ENCODE results near the gene SDCCAG8.

The SDCCAG8 gene

DNA sequence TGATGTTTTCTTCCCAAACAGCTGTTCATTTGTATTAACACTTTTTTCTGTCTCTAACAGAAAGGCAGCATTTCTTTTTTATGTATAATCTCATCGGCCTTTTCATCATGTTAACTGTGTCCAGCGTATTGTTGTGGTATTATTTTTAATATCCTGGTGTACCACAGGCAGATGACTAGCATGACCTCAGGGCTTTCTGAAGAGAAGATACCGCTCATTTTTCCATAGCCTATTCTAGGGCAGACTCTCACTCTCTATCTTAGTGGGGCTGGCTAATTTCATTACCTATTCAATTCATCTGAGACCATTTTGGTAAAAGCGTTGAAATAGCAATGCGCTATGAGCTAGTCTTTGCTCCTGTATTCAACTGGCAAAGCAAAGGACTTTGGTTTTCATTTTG lies 209.9 kb downstream of the SDCCAG8 start:
- no peak for DNase-seq

GRCh38 chr1:243469497-243469896 lies 213.7 kb downstream of the SDCCAG8 start:
- DNase-seq = no peak

DNA sequence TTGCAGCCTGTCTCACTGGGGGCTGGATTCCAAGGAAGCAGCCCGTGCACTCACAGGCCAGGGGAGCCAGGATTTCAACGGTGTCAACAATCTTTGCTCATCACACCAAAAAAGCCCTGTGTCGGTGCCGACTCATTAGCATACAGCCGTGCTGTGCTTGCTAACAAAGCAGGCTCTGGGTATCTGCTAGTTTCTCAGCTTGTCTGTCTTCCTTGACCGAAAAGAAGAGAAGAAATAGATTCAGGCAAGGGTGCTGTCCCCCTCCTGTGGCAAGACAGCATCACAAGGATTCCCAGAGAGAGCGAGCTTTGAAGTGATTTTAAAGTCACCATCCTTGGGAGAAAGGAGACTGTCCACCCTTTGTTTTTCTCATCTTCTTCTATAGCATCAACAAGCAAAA lies 214.7 kb downstream of the SDCCAG8 start:
- DNase-seq = peak; percentile 37

GRCh38 chr1:243471026-243471685 lies 215.3 kb downstream of the SDCCAG8 start:
- peak; percentile 16 for DNase-seq

DNA sequence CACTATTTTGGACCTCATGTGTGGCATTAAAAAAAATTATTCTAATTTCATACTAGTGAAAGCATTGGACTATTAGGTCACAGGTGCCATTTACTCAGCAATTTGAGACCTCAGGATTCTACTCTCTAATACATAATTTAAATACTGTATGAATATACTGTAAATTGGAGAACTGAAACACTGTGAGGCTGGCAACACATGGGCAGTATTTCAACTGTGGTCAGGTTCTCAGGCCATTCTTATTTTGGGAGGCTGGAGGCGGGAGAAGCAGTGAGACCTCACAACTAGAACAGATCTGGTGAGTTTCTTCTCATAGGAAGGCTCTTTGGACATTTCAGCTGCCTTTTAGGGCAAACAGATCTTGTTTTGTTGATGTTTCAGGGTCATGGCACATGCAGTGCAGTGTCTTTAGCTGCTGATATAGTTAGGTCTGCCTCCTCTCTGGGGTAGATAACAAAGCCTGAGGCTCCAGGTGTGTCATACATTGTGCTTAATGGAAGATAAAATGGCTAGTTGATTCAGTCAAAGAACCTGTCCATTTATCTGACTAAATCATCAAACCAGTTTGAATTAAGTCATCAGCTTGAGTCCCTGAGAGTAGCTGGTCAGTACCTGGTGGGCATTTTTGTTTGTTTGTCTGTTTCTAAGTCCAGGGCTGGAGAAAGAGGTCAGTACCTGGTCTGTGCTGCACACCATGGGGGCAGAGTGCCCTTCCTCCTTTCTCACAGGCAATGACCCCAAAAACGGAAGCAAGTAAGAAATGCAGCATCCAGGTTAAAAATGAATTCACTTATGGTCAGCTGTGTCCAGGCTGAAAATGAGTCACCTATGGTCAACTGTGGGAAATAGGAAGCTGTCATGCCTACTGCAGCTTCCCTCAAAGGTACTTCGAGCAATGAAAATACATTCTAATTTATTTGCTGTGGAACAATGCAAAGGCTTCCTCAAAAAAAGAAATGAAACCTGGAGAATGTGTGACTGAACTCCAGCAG lies 216.2 kb downstream of the SDCCAG8 start:
- DNase-seq = no peak

DNA sequence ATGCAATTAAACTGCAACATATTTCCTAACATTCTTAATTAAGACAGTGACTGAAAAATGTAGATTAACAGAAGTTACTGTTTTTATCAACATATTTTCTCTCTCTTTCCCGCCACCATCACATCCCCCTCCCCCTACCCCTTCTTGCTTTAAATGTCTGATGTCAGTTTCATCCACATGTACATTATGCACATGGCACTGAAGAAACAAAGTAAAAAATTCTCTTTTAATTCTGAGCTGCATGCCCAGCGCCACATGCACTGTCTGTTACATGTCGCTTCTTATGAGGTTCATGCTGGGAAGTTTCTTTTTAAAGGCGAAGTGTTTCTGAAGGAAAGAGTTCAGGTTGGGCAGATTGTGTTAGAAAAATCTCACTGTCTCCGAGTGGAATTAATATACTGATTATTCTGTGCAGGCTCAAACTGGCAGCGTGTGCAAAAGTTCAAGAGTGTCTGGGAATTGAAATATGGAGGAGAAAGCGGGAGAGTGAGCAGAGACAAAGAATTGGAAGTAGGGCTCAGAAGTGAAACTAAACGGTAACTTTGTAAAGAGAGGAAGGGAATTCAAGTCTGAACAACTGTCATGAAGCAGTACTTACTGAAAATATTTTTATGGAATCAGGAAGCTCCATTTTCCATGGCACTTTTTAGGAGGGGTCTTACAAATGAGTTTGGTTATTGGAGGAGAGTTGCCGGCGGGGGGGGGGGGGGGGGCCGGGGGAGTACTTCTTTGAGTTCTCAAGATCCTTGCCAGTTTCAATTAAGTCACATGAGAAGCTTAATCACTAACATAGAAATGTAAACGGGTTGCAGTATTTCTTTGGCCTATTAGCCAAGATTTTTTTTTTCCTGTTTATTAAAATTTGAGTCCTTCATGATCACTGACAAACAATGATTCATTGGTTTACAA lies 217.6 kb downstream of the SDCCAG8 start:
- DNase-seq = peak; percentile 29

GRCh38 chr1:243474136-243474881 lies 218.5 kb downstream of the SDCCAG8 start:
- DNase-seq = no peak

GRCh38 chr1:243474906-243475305 lies 219.1 kb downstream of the SDCCAG8 start:
- DNase-seq = no peak

DNA sequence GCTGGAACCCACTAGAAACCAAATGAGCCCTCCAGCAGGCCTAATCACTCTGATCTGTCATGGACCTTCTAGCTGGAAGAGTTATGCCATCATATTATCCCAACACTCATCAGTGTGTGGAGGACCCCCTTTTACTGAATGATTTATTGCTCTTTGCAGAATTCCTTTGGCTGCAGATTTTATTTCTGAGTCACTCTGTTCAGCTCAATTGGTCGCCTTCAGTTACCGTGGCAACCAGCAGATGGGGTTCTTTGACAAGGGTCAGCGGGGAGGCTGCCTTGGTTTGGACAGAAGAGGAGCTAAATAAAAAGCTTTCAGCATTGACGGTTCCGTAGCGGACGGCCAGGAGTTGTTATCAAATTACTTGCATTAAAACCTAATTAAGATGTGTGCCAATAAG lies 220.1 kb downstream of the SDCCAG8 start:
- peak; percentile 91 for DNase-seq

GRCh38 chr1:243477731-243478290 lies 222.0 kb downstream of the SDCCAG8 start:
- DNase-seq = peak; percentile 24

DNA sequence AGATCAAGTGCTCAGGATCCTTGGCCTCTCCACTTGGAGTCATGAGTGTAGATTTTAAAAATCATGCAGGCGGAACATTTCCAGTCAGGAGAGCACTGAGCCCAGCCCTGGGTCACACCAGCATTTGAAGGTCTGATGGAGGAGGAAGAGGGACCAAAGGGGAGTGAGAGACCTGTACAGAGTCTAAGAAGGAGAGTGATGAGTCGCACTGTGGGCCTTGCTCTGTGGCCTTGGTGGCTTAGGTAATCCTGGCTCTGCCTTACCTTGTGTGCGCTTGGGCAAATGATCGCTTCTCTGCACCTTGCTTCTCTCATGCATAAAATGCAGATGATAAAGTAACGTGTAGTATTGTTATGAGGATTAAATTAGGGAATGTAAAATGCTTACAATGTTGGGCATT lies 225.3 kb downstream of the SDCCAG8 start:
- DNase-seq = no peak

DNA sequence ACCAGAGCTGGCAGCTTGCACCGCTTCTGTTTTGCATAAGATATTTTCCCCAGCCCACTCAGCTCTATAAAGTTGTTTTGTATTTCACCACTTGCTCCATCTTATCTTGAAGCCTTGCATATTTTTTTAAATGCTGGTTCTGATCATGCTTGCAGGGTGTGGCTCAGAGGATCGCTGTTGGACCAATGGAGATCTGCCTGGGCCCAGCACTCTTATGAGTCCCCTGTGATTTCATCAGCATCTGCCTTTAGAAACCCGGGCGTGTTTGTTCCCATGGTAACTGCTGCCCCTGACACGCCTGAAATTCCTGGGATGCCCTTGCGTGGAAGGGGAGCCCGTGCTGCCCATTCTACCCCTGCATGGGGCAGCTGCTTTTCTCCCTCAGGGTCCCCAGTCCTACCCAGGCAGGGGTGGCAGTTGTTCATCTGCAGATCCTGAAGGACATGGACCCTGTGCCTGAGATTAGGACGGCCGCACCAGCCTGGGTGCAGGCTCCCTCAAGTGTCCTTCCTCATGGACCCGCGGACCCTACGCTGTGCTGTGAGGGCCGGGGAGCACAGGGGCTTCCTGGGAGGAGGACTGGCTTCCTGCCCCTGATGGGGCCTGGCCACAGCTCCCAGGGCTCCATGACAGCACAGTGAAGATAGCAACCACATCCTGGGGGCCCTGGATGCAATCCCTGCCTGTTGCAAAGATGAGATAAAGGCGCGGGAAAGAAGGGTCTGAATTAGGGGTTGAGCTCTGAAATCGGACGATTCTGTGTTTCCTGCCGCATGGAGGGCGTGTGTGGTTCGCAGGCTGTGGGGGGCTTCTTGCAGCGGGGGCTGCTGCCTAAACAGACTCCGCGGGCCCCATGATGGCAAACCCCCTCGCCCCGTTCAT lies 226.5 kb downstream of the SDCCAG8 start:
- DNase-seq = peak; percentile 71

DNA sequence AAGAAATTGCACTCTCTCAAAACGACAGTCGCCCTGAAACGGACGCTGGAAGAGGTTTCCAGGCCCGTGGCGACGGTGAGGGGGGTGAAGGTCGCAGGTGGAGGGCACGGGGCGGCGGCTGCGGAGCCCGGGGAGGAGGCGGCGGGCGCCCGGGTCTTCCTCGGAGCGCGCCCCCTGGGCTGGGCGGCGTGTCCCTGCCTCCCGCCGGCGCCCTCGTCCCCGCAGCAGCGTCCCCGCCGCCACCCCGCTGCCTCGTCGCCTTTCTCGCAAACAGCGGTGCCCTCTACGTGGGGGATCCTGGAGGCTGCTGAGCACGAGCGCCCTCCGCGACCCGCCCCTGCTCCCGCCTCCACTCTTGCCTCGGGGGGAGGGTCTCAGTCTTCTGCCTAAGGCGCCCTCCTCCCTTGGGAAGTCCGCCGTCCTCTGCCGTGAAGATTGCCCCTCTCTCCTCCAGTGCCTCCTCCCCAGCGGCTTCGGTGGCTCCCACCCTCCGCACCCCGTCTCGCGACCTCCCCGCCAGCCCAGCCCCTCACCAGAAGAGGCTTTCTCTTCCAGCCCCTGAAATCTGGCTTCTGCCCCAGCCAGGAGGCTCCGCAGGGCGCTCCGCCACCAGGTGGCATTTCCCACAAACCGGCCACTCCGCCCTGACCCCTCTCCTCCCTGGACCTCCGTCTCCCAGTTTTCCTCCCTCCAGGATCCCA lies 227.4 kb downstream of the SDCCAG8 start:
- no peak for DNase-seq

DNA sequence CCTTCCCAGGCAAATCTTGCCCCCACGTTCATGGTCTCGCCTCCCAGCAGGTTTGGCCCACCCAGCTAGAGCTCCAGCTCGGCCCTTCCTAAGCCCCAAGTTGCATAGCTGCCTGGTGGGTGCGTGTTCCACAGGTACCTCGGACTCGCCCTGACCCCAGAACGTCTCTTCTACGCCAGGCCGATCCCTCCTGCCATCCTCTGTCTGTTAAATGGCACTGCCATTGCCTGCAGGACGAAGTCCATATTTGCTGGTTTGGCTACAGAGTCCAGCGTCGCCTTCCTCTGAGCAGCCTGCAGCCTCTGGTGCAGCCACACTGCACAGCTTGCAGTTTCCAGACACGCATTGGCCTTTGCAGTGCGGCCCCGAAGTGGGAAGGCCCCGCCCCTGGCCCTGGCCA lies 228.1 kb downstream of the SDCCAG8 start:
- DNase-seq = no peak

DNA sequence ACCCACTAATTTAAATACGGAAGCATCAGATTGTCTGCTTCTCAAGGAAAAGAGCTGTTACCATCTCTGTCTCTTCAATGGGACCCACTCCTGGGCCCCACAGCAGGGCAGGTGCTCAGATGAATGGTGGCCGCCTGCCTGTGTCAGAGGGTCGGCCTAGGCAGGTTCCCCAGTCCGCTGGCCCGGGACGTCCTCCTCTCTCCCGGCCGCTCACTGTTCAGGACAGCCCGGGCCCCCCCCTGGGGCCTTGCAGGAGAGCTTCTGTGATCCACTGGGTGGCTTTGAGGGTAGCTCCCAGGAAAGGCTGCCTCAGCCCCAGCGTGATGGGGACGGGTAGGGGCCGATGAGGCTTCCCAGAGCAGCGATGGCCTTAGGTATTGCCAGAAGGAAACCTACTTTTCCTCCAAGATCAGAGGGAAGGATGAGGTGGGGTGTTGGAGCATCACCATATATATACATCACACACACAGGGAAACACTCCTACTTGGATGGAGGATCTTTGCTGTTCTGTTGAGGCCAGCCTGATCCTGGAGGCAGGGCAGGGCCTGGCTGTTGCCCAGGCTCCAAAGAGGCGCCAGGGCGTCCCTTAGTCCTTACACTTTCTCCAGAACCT lies 231.3 kb downstream of the SDCCAG8 start:
- DNase-seq = no peak

DNA sequence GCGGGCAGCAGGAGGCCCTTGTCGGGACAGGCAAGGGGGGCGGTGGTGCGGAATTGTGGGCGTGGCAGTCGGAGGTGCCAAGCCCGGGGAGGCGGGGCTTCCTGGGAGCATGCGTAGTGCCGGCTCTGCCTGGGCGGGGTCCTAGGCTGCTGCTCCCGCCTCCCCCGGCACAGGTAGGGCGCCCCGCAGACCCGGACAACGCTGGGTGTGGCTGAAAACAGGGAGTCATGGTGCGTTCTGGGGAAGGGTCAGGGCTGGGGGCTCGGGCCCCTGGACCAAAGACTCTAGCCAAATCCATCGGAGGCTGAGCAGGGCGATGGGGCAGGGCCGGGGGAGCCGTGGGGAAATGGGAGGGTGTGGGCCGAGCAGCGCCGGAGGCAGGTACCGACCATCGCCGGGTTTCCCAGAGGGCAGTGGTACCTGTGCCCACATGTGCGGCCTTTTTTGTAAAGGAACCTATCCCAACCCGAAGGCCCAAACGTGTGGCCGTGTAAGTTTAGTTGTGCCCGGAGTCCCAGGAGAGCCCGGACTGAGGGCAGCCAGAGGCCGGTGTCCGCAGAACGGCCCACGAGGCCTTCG lies 231.9 kb downstream of the SDCCAG8 start:
- DNase-seq = no peak

DNA sequence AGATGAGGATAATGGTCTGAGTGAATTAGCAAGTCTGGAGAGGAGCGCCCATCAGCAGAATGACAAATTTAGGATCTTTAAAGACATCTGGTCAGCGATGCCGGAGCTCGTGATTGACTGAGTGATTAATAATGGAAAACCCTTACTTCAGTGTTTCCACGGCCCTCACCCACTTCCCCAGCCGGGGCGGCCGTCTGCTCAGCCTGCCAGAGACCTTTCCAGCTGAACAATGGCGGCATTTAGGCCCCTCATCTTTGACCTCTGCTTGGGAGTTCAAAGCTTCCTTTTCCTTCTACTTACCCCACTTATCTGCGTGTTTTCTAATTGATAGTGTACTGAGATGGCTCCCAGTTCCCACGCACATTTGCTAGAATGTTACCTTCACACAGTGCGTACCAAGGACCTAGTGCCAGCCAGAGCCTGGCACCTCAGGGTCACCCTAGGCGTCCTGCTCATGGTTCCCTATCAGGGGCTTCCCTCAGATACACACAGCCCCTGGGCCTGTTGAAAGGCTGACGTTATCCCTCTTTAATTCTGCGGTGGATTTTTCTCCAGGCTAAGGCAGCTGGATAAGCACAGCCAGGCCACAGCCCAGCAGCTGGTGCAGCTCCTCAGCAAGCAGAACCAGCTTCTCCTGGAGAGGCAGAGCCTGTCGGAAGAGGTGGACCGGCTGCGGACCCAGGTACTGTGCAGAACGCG lies 232.8 kb downstream of the SDCCAG8 start:
- no peak for DNase-seq

DNA sequence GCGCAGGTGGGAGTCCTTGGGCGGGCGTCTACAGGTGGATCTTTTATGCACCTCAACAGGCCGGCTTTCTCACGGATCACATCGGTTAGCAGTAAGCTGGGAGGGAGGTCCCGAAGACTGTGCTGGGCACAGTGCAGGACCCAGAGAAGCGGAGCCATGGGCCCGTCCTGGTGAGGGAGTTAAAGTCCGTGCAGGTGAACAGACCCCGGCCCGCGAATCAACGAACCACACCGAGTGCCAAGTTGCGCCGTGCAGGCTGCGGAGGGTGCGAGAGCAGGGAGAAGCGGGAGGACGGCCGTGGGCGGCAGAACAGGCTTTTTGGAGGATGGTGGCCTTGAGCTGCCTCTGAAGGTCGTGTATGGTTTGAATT lies 233.3 kb downstream of the SDCCAG8 start:
- DNase-seq = no peak

All from fibroblast of upper back skin (primary cell).